Left ventricle myocardium superior (tissue), 1 donor: ENCODE measurements around the gene SMAD4. TPM values are rescaled to one million over a fixed set of nuclear protein-coding genes. Genes with fewer than 3 reads are reported as not detected.
A peak's percentile ranks its signal among the peaks of the same experiment; 100 is the strongest.
"Not testable (repeated sequence)": the region's sequence is repeated elsewhere in the genome, so short reads cannot be mapped to it uniquely, and the experiment has no call there.

Experiments
- ATAC-seq: fragments of 200-7000 bp; cut with Tn5 transposase; one replicate; pipeline ENCODE4 v1.9.1; 2020; ENCODE audit warnings: mild to moderate bottlenecking, moderate library complexity
- DNase-seq: peaks from one replicate; pipeline ENCODE4 v3.0.0-alpha.2; 2020
- intact Hi-C: fragments of 100-400 bp; cut with micrococcal nuclease; formaldehyde crosslinking; loops from one replicate; pipeline ENCODE4 v1.11.0; 2022
- long read RNA-seq: library from polyadenylated mRNA; unstranded; transcript quantifications from one replicate; pipeline ENCODE4 v2.0.0, GENCODE V29; 2021
- total RNA-seq: library from RNA; stranded (reverse); fragmentation: NEBNext Ultra II Directional; extraction: Animal tissue kit (Norgen Biotek cat#: 25700); gene quantifications from one replicate; pipeline ENCODE4 v1.2.1, GENCODE V29; 2021
- donor health status: DM: no; HTN: yes; CAD: no; lungs with severe emphysema.

Gene SMAD4
- 94.0 TPM for total RNA-seq
- long read RNA-seq, full-length matches to known transcripts = 111 of 138 reads
- long read RNA-seq, partial matches to known transcripts = 20 of 138 reads
- long read RNA-seq, other reads (novel, unspliced or antisense) = 7 of 138 reads

- ATAC-seq (peak; percentile 95), DNase-seq (peak; percentile 97)
- intact Hi-C loops = loop anchor here (10.0 kb wide), 1 partner anchor 55 kb away; no protein-coding TSS in a partner anchor
These were observed at the start of gene SMAD4 for GRCh38 chr18:51029694-51030536. SMAD4 (plus strand) TSS chr18:51030213; CDS start chr18:51047047, 16,834 bp downstream.

DNA sequence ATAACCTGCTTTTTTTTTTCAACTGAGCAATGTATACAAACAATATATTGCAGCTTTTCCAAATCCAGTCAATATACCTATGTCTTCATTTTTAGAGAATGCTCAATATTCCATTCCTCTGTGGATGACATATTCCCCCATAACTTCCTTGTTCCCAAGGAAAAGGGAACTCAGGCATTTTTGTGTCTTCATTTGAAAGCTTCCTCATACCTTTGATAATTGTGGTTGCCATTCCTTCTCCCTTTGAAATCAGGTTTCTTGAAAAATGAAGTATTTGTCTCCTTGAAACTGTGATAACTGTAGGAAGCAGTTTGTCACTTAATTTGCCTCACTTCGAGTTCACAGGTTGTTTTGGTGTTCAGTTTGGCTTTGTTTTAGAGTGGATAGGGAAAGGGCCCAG, 48.6 kb upstream of the SMAD4 start:
- intact Hi-C loops = no loop called here
- no peak for ATAC-seq
- no peak for DNase-seq

DNA sequence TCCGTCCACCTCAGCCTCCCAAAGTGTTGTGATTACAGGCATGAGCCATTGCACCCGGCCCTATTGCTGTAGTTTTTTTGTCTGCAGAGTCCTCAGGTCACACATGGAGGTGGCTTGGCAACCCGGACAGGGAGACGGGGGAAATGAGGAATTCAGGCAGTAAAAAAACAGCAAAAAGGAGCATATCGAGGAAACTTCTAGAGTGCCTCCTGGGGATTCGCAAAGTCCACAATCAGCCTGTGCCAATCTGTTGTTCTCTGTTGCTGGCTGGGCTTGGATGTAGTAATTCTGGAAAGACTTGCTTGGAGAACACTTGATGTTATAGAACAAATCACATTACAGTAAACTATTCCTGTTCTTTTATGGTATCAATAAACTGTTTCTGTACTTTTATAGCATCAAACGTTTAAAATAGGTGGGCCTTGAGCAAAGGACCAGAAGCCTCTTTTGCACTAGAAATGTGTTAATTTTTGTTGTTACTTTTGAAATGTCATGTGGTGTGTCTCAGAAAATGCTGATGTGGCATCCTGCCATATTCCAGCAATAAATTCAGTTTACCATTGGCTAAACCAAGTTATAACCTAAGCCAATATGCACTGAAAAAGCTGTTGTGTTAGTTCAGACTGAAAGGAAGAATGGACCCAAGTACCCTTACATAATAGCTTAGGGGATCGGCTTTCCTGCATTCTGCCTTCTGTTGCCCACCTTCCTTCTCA, 47.8 kb upstream of the SMAD4 start:
- DNase-seq (no peak), ATAC-seq (no peak)
- intact Hi-C loops = no loop called here

DNA sequence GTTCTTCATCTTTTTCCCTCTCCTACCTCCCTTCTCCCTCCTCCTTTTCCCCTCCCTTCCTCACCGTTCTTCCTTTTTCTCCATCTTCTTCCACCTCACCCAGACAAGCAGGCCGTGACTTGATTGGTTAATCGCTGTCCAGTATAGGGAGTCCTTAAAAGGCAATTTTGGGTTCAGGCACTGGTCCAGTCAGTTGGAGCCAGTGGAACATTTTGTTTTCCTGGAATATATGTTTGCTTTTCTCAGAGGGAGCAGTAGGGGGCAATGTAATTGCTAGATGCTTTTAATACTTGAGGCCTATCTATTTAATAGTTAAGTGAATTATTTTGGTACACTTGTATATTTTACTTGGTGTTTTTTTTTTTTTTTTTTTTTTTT, 47.2 kb upstream of the SMAD4 start:
- DNase-seq (no peak), ATAC-seq (no peak)

GRCh38 chr18:50986360-50987087, 43.5 kb upstream of the SMAD4 start:
- intact Hi-C loops = no loop called here
- ATAC-seq (no peak), DNase-seq (no peak)

More for the DNA sequence above, 47.2 kb upstream of the SMAD4 start:
- intact Hi-C loops = no loop called here

- DNase-seq (no peak), ATAC-seq (no peak)
- intact Hi-C loops = no loop called here
These were observed 42.8 kb upstream of the SMAD4 start for GRCh38 chr18:50987261-50987660.

DNA sequence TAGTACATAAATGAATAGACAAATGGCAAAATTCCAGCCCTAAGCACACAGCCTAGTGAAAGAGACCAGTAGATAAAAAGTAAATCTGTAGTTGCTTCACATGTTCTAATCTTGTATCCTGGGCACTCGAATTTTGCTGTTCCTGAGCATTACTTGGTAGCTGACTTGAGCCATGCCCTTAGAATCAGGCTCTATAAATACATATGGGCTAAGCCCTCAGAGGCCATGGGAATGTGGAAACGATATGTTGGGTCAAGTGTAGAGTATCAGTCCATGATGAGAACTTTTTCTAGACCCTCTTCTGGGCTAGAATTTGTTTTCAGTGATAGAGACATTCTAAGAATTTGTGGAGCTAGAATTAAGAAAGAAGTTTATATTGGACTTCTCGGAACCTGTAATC, 40.3 kb upstream of the SMAD4 start:
- intact Hi-C loops = no loop called here
- no peak for ATAC-seq
- DNase-seq = no peak

DNA sequence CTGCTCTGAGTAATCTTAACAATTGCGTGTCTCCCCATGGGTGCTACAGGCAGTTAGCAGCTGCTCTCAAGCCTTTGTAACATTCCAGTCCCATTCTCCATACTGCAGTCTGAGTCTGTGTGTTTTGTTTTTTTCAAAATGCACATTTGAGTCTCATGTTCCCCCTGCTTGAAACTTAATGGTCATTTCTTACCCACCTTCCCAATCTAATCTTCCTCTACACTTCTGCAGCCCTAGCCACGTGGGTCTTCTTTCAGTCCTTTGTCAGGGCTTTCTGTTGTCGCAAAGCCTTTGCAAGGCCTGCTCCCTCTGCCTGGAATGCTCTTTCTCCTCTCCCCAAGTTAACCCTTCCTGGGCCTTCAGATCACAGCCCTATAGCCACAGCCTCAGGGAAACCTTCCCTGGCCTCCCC, 37.7 kb upstream of the SMAD4 start:
- no peak for DNase-seq
- intact Hi-C loops = no loop called here
- no peak for ATAC-seq

DNA sequence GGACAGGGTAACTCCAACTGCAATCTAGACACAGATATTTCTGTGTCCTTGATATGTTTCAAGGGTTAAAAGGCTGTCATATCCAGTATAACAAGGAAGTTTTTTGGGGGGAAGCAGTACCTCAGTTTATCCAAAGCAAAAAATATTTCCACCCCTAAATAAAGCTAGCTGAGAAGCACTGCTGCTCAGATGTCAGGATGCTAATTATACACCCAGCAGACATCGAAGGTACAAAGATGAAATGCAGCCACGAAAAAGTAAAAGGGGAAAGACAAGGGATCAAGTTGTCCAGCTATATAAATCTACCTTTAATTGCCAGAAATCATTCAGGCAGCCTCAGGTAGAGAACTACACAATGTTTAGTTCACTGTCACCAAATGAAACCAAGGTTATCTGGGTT, 36.0 kb upstream of the SMAD4 start:
- no peak for DNase-seq
- ATAC-seq = peak; percentile 26
- intact Hi-C loops = no loop called here

GRCh38 chr18:51003174-51003573, 26.8 kb upstream of the SMAD4 start:
- intact Hi-C loops, ATAC-seq, DNase-seq: not testable (repeated sequence)

DNA sequence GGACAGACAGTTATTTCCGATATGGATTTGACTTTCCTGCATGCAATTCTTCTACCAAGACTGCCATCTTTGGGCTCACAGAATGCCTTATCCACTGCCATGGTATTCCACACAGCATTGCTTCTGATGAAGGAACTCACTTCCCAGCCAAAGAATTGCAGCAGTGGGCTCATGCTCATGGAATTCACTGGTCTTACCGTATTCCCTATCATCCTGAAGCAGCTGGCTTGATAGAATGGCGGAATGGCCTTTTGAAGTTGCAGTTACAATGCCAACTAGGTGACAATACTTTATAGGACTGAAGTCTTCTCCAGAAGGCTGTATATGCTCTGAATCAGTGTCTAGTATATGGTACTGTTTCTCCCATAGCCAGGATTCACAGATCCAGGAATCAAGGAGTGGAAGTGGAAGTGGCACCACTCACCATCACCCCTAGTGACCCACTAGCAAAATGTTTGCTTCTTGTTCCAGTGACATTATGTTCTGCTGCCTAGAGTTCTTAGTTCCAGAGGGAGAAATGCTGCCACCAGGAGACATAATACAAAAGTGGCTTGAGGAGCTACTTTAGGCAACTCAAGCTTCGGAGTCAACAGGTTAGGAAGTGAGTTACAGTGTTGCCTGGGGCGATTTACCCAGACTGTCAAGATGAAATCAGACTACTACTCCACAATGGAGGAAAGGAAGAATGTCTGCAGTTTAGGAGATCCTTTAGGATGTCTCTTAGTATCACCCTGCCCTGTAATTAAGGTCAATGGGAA, 23.8 kb upstream of the SMAD4 start:
- ATAC-seq = peak; percentile 14
- DNase-seq = no peak
- intact Hi-C loops = no loop called here

GRCh38 chr18:51006948-51007789, 22.8 kb upstream of the SMAD4 start:
- no peak for DNase-seq
- ATAC-seq = no peak
- intact Hi-C loops = no loop called here

DNA sequence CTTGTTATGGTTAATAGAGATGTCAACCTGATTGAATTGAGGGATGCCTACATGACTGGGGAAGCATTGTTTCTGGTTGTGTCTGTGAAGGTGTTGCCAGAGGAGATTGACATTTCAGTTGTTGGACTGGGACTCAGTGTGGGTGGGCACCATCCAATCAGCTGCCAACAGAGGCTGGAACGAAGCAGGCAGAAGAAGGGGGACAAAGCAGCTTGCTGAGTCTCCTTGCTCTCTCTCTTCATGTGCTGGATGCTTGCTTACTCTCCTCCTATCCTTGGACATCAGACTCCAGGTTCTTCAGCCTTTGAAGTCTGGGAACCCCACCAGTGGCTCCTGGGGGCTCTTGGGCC, 22.2 kb upstream of the SMAD4 start:
- intact Hi-C loops = no loop called here
- ATAC-seq = no peak
- no peak for DNase-seq

DNA sequence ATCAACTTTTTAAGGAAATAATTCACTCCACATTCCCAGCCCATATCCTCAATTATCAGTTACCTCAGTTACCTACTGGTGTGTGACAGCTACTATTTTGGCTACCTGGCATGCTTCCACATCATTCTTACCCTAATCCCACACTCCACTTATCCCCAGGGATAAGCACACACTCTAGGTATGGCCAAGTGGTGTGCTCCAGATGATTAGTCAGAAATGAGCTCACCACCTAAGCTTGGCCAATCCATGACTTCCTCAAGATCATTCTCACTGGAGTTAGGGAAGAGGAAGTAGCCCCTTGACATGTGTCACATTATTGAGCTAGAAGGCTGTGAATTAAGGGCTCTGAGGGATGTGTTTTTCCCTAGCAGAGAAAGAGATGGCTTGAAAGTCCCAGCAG, 20.9 kb upstream of the SMAD4 start:
- no peak for DNase-seq
- intact Hi-C loops = no loop called here
- ATAC-seq = peak; percentile 82

DNA sequence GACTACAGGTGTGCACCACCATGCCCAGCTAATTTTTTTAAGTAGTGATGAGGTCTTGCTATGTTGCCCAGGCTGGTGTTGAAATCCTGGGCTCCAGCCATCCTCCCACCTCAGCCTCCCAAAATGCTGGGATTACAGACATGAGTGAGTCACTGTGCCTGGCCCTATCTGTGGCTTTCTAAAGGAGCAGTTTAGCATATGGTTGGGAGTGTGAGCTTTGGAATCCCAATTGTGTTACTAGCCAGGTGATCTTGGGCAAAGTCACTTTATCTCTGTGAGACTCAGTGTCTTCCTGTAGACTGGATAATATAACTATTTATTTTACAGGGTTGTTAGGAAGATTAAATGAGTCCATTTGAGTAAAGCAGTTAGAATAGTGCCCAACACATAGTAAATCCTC, 19.8 kb upstream of the SMAD4 start:
- no peak for DNase-seq
- no peak for ATAC-seq
- intact Hi-C loops = no loop called here

DNA sequence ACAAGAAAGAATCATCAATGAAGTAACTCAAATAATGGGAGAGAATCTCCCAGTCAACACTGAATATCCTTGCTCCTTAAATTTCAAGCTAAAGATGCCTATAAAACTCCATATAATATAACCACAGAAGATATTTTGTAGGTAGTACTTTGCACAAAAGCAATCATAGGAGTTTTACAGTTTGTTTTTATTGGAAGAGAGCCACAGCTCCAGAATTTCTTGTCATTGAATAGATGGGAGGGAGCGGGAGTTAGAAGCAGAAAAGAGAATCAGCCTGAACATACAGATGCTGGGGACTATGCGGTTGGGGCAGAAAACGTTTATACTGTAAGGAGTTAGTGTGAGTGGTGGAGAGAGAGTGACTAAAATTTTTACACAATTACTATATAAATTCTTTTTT, 18.3 kb upstream of the SMAD4 start:
- intact Hi-C loops = no loop called here
- ATAC-seq (no peak), DNase-seq (no peak)

- intact Hi-C loops = no loop called here
- no peak for ATAC-seq
- no peak for DNase-seq
These were observed 17.6 kb upstream of the SMAD4 start for GRCh38 chr18:51012441-51012840.

DNA sequence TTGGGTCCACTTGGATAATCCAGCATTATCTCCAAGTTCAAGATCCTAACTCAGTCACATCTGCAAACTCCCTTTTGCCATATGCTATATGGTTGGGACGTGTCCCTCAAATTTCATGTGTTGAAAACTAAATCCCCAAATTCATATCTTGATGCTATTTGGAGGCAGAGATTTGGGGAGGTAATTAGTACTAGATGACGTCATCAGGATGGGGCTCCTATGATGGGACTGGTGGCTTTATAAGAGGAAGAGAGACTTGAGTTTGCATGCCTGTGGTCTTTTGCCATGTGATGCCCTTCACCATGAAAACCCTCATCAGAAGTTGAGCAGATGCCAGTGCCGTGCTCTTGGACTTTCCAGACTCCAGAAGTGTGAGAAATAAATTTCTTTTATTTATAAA, 16.8 kb upstream of the SMAD4 start:
- intact Hi-C loops = no loop called here
- ATAC-seq (no peak), DNase-seq (no peak)
